WTC11 (cell line): ENCODE results near the gene MALAT1. TPM values are rescaled to one million over a fixed set of nuclear protein-coding genes. Genes with fewer than 3 reads are reported as not detected.

Source experiments
- ATAC-seq: fragments of 200-7000 bp; cut with Tn5 transposase; 2 replicates; pipeline ENCODE4 v1.10.0; 2021; ENCODE audit warnings: mild to moderate bottlenecking, moderate library complexity
- CTCF ChIA-PET: fragments of 300-600 bp; sonication (Branson Sonifier 250); formaldehyde crosslinking; loops from one replicate; lab custom pipeline; 2021; ENCODE audit warnings: antibody characterized with exemption; lab: Charles Lee
- POLR2A ChIA-PET: fragments of 350-600 bp; sonication (Branson Sonifier 250); formaldehyde crosslinking; loops from one replicate; lab custom pipeline; 2021; ENCODE audit warnings: antibody characterized with exemption; lab: Charles Lee
- DNase-seq: peaks from one replicate; pipeline ENCODE4 v3.0.0; 2021; ENCODE audit warnings: low spot score
- H3K27ac Mint-ChIP-seq: 2 replicates; pipeline ENCODE4 v1.8.0; 2021; ENCODE audit warnings: mixed read lengths
- H3K27me3 Mint-ChIP-seq: 2 replicates; pipeline ENCODE4 v1.8.0; 2021; ENCODE audit warnings: low read depth, mild to moderate bottlenecking, moderate library complexity, mixed read lengths
- H3K36me3 Mint-ChIP-seq: 2 replicates; pipeline ENCODE4 v1.8.0; 2021; ENCODE audit warnings: mixed read lengths
- H3K4me1 Mint-ChIP-seq: 2 replicates; pipeline ENCODE4 v1.8.0; 2022; ENCODE audit warnings: mixed read lengths
- H3K4me3 Mint-ChIP-seq: 2 replicates; pipeline ENCODE4 v1.8.0; 2021; ENCODE audit warnings: mild to moderate bottlenecking, moderate library complexity, mixed read lengths
- H3K9me3 Mint-ChIP-seq: 2 replicates; pipeline ENCODE4 v1.8.0; 2021; ENCODE audit warnings: mixed read lengths
- ATF1 ChIP-seq: sonication (generic); formaldehyde crosslinking; IDR thresholded peaks from 2 replicates; pipeline ENCODE4 v1.8.1; 2023; ENCODE audit warnings: mild to moderate bottlenecking, moderate library complexity, missing genetic modification reagents
- ETV6 ChIP-seq: sonication (generic); formaldehyde crosslinking; IDR thresholded peaks from 2 replicates; pipeline ENCODE4 v1.8.1; 2022; ENCODE audit warnings: mild to moderate bottlenecking, missing genetic modification reagents
- HMGA2 ChIP-seq: fragments of 250-450 bp; sonication (Bioruptor Pico); IDR thresholded peaks from 2 replicates; pipeline ENCODE4 v1.4.0; 2021; ENCODE audit warnings: mild to moderate bottlenecking, moderate library complexity
- NR3C1 ChIP-seq: sonication (generic); formaldehyde crosslinking; conservative IDR thresholded peaks from 2 replicates; pipeline ENCODE4 v1.8.1; 2023; ENCODE audit warnings: low read depth, mild to moderate bottlenecking, missing genetic modification reagents
- RORB ChIP-seq: fragments of 250-450 bp; sonication (Bioruptor Pico); IDR thresholded peaks from 2 replicates; pipeline ENCODE4 v1.9.0; 2021; ENCODE audit warnings: mild to moderate bottlenecking
- SOX15 ChIP-seq: fragments of 250-450 bp; sonication (Bioruptor Pico); IDR thresholded peaks from 2 replicates; pipeline ENCODE4 v1.9.0; 2021; ENCODE audit warnings: mild to moderate bottlenecking
- TEAD4 ChIP-seq: sonication (generic); formaldehyde crosslinking; IDR thresholded peaks from 2 replicates; pipeline ENCODE4 v1.8.0; 2022; ENCODE audit warnings: mild to moderate bottlenecking, missing genetic modification reagents
- ZBTB21 ChIP-seq: sonication (generic); formaldehyde crosslinking; IDR thresholded peaks from 2 replicates; pipeline ENCODE4 v1.8.1; 2023; ENCODE audit warnings: mild to moderate bottlenecking, missing genetic modification reagents, borderline replicate concordance
- ZNF121 ChIP-seq: sonication (generic); formaldehyde crosslinking; IDR thresholded peaks from 2 replicates; pipeline ENCODE4 v1.8.0; 2023; ENCODE audit warnings: missing genetic modification reagents
- ZNF232 ChIP-seq: sonication (generic); formaldehyde crosslinking; IDR thresholded peaks from 2 replicates; pipeline ENCODE4 v1.8.0; 2022; ENCODE audit warnings: mild to moderate bottlenecking, missing genetic modification reagents
- ZNF263 ChIP-seq: sonication (generic); formaldehyde crosslinking; IDR thresholded peaks from 2 replicates; pipeline ENCODE4 v1.8.1; 2022; ENCODE audit warnings: low read depth, mild to moderate bottlenecking, moderate library complexity, missing genetic modification reagents
- ZNF423 ChIP-seq: fragments of 250-450 bp; sonication (Bioruptor Pico); IDR thresholded peaks from 2 replicates; pipeline ENCODE4 v2.1.2; 2022; ENCODE audit warnings: mild to moderate bottlenecking, moderate library complexity
- total RNA-seq: library from RNA; stranded (reverse); gene quantifications from 3 replicates; pipeline ENCODE4 v1.2.3, GENCODE V29; 2021
- TF ChIP-seq, protein P1 (sequence below): sonication (generic); formaldehyde crosslinking; IDR thresholded peaks from 2 replicates; pipeline ENCODE4 v1.8.1; 2022; ENCODE audit warnings: mild to moderate bottlenecking, moderate library complexity, missing genetic modification reagents
- TF ChIP-seq, protein P2 (sequence below): sonication (generic); formaldehyde crosslinking; IDR thresholded peaks from 2 replicates; pipeline ENCODE4 v1.8.0; 2022; ENCODE audit warnings: missing genetic modification reagents
- TF ChIP-seq, protein P3 (sequence below): sonication (generic); formaldehyde crosslinking; IDR thresholded peaks from 2 replicates; pipeline ENCODE4 v1.8.0; 2022; ENCODE audit warnings: mild to moderate bottlenecking, missing genetic modification reagents
- TF ChIP-seq, protein P4 (sequence below): sonication (generic); formaldehyde crosslinking; conservative IDR thresholded peaks from 2 replicates; pipeline ENCODE4 v1.8.1; 2022; ENCODE audit warnings: mild to moderate bottlenecking, missing genetic modification reagents
- TF ChIP-seq, protein P5 (sequence below): sonication (generic); formaldehyde crosslinking; IDR thresholded peaks from 2 replicates; pipeline ENCODE4 v1.8.1; 2023; ENCODE audit warnings: mild to moderate bottlenecking, moderate library complexity, missing genetic modification reagents
- TF ChIP-seq, protein P6 (sequence below): fragments of 250-450 bp; sonication (Bioruptor Pico); IDR thresholded peaks from 2 replicates; pipeline ENCODE4 v1.9.0; 2021; ENCODE audit warnings: moderate library complexity, mild to moderate bottlenecking, inconsistent platforms, borderline replicate concordance

MALAT1 gene
- total RNA-seq, 1 experiment from 2014 or later = 1,830 TPM

DNA sequence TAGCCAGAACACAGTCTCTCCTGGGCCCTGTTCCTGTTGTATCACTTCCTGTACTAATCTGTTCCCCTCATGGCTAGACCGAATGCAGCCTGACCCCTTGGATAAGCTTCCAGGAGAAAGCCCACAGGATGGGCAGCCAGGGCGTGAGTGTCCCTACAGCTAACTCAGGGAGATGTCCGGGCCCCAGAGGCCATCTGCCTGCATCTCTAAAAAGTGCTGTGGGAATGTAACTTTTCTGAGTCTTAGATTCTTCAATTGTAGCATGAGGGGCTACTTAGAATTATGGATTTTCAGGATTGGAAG is 7.7 kb upstream of the MALAT1 start:
- no peaks in the 10 kb centered on the region for H3K36me3 Mint-ChIP-seq
- TF ChIP-seq ZNF121 (no peak), ZNF263 (no peak), ZNF232 (CRISPR knock-in tag) (no peak), ZNF423 (no peak), HMGA2 (CRISPR knock-in tag) (no peak), TEAD4 (no peak), ETV6 (CRISPR knock-in tag) (no peak), RORB (CRISPR knock-in tag) (no peak), SOX15 (CRISPR knock-in tag) (no peak), ATF1 (CRISPR knock-in tag) (no peak), NR3C1 (CRISPR knock-in tag) (no peak)
- TF ChIP-seq, protein P1, sequence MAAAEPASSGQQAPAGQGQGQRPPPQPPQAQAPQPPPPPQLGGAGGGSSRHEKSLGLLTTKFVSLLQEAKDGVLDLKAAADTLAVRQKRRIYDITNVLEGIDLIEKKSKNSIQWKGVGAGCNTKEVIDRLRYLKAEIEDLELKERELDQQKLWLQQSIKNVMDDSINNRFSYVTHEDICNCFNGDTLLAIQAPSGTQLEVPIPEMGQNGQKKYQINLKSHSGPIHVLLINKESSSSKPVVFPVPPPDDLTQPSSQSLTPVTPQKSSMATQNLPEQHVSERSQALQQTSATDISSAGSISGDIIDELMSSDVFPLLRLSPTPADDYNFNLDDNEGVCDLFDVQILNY = no peak
- TF ChIP-seq, protein P2, sequence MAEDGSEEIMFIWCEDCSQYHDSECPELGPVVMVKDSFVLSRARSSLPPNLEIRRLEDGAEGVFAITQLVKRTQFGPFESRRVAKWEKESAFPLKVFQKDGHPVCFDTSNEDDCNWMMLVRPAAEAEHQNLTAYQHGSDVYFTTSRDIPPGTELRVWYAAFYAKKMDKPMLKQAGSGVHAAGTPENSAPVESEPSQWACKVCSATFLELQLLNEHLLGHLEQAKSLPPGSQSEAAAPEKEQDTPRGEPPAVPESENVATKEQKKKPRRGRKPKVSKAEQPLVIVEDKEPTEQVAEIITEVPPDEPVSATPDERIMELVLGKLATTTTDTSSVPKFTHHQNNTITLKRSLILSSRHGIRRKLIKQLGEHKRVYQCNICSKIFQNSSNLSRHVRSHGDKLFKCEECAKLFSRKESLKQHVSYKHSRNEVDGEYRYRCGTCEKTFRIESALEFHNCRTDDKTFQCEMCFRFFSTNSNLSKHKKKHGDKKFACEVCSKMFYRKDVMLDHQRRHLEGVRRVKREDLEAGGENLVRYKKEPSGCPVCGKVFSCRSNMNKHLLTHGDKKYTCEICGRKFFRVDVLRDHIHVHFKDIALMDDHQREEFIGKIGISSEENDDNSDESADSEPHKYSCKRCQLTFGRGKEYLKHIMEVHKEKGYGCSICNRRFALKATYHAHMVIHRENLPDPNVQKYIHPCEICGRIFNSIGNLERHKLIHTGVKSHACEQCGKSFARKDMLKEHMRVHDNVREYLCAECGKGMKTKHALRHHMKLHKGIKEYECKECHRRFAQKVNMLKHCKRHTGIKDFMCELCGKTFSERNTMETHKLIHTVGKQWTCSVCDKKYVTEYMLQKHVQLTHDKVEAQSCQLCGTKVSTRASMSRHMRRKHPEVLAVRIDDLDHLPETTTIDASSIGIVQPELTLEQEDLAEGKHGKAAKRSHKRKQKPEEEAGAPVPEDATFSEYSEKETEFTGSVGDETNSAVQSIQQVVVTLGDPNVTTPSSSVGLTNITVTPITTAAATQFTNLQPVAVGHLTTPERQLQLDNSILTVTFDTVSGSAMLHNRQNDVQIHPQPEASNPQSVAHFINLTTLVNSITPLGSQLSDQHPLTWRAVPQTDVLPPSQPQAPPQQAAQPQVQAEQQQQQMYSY (CRISPR knock-in tag) = no peak
- TF ChIP-seq, protein P3, sequence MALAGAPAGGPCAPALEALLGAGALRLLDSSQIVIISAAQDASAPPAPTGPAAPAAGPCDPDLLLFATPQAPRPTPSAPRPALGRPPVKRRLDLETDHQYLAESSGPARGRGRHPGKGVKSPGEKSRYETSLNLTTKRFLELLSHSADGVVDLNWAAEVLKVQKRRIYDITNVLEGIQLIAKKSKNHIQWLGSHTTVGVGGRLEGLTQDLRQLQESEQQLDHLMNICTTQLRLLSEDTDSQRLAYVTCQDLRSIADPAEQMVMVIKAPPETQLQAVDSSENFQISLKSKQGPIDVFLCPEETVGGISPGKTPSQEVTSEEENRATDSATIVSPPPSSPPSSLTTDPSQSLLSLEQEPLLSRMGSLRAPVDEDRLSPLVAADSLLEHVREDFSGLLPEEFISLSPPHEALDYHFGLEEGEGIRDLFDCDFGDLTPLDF = no peak
- TF ChIP-seq, protein P4, sequence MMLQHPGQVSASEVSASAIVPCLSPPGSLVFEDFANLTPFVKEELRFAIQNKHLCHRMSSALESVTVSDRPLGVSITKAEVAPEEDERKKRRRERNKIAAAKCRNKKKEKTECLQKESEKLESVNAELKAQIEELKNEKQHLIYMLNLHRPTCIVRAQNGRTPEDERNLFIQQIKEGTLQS (CRISPR knock-in tag) = no peak
- TF ChIP-seq, protein P5, sequence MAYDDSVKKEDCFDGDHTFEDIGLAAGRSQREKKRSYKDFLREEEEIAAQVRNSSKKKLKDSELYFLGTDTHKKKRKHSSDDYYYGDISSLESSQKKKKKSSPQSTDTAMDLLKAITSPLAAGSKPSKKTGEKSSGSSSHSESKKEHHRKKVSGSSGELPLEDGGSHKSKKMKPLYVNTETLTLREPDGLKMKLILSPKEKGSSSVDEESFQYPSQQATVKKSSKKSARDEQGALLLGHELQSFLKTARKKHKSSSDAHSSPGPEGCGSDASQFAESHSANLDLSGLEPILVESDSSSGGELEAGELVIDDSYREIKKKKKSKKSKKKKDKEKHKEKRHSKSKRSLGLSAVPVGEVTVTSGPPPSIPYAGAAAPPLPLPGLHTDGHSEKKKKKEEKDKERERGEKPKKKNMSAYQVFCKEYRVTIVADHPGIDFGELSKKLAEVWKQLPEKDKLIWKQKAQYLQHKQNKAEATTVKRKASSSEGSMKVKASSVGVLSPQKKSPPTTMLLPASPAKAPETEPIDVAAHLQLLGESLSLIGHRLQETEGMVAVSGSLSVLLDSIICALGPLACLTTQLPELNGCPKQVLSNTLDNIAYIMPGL (CRISPR knock-in tag) = no peak
- TF ChIP-seq, protein P6, sequence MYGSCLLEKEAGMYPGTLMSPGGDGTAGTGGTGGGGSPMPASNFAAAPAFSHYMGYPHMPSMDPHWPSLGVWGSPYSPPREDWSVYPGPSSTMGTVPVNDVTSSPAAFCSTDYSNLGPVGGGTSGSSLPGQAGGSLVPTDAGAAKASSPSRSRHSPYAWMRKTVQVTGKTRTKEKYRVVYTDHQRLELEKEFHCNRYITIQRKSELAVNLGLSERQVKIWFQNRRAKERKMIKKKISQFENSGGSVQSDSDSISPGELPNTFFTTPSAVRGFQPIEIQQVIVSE = no peak
- H3K9me3 Mint-ChIP-seq = no peaks in the 10 kb centered on the region
- H3K4me1 Mint-ChIP-seq = peaks cover 87% of the 10 kb centered on the region
- POLR2A ChIA-PET = interaction anchor here (1.4 to 11.6 kb wide), 4 partner anchors 8 to 71 kb away, joined by 3 to 502 read pairs (median 142); partner anchors contain the start of gene MALAT1
- H3K4me3 Mint-ChIP-seq = no peak overlapping the region
- no peak for ATAC-seq
- H3K27ac Mint-ChIP-seq = 0 out of 2 replicates have a peak overlapping the region, but pooled peaks have one; percentile 32
- CTCF ChIA-PET = interaction anchor here (1.0 to 8.9 kb wide), 5 partner anchors 12 to 325 kb away, joined by 3 to 129 read pairs (median 7); no protein-coding TSS in a partner anchor
- DNase-seq = peak; percentile 10
- peaks cover 4% of the 10 kb centered on the region for H3K27me3 Mint-ChIP-seq

DNA sequence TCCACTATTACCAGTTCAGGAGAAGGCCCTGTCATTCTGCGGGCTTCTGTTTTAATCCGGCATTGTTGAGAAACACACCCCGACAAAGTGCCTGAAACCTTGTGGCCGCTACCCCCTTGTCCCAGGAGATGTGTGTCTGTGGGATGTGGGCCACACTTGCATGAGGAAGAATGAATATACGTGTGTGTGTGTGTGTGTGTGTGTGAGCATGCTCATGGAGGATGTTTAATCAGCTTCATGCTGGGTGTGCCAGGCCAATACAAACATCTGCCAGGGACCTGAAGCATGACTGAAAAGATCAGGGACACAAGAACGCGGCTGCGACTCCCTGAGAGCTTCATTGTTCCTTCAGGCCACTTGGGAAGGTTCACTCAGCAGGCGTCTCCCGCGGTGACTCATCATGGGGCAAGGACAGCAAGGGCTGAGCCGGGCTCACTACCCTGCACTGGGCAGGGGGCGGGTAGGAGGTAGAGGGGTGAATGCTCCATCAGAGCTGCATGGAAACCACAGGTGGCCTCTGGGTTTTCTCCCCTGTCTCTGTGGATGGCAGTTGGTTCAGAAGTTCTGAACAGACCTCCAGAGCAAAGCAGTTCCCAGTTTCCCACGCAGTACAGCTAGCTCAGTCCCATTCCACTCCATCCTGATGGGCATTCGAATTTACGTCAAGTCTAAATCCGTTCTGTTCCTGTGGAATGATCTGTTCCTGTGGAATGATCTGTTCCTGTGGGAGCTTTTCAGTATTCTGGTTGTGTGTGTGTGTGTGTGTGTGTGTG is 7.0 kb upstream of the MALAT1 start:
- TF ChIP-seq ZNF423 (peak; percentile 85), ZBTB21 (CRISPR knock-in tag) (no peak)
- H3K27me3 Mint-ChIP-seq = peaks cover 4% of the 10 kb centered on the region
- H3K27ac Mint-ChIP-seq = peak overlapping the region; percentile 86
- no peaks in the 10 kb centered on the region for H3K9me3 Mint-ChIP-seq
- H3K36me3 Mint-ChIP-seq = no peaks in the 10 kb centered on the region
- ChIA-PET CTCF (interaction anchor here (0.6 to 8.9 kb wide), 9 partner anchors 13 to 326 kb away, joined by 3 to 129 read pairs (median 3); partner anchors contain the start of gene FAM89B), POLR2A (interaction anchor here (1.4 to 11.6 kb wide), 4 partner anchors 8 to 71 kb away, joined by 3 to 502 read pairs (median 142); partner anchors contain the start of gene MALAT1)
- no peak overlapping the region for H3K4me3 Mint-ChIP-seq
- H3K4me1 Mint-ChIP-seq = peaks cover 87% of the 10 kb centered on the region
- DNase-seq = peak; percentile 57
- ATAC-seq = peak; percentile 3; the same call in 1 of the 2 replicates
